Measurements from ENCODE around the gene FOSB. TPM values are rescaled to one million over a fixed set of nuclear protein-coding genes. Genes with fewer than 3 reads are reported as not detected.
A peak's percentile ranks its signal among the peaks of the same experiment; 100 is the strongest.

Gene FOSB
- total and polyA plus RNA-seq, 2 donors (not counting 1 experiment from before 2014, with no cell fraction given), result 2.8 to 24.9 TPM

DNA sequence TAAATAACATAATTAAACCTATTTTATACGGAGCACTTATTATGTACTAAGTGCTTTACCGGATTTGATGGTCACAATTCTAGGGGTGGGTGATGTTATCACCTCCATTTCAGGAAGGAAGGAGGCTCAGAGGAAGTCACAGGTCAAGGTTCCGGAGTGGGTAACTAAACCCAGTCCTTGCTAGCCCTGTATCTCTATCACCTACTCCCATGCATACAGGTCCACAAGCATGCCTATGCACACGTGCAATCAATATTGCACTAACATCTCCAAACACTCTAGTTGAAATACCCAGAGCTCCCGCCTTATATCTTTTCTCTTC, 17.8 kb upstream of the FOSB start:
- TF ChIP-seq, protein P1, sequence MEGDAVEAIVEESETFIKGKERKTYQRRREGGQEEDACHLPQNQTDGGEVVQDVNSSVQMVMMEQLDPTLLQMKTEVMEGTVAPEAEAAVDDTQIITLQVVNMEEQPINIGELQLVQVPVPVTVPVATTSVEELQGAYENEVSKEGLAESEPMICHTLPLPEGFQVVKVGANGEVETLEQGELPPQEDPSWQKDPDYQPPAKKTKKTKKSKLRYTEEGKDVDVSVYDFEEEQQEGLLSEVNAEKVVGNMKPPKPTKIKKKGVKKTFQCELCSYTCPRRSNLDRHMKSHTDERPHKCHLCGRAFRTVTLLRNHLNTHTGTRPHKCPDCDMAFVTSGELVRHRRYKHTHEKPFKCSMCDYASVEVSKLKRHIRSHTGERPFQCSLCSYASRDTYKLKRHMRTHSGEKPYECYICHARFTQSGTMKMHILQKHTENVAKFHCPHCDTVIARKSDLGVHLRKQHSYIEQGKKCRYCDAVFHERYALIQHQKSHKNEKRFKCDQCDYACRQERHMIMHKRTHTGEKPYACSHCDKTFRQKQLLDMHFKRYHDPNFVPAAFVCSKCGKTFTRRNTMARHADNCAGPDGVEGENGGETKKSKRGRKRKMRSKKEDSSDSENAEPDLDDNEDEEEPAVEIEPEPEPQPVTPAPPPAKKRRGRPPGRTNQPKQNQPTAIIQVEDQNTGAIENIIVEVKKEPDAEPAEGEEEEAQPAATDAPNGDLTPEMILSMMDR (conservative IDR thresholded peaks at IDR 0.05 in 1 of 2, IDR thresholded peaks at IDR 0.05 in 1 of 2; ENCODE audit: low read depth in 1 of 2, low read length in 2 of 2), result no peak
- TF ChIP-seq EZH2 (IDR thresholded peaks at IDR 0.05; ENCODE audit: low read length, missing control alignments), result no peak
- Histone ChIP-seq H3K27ac (ENCODE audit: insufficient read depth, low read length) (peak overlapping the region; percentile 94), H3K36me3 (ENCODE audit: control insufficient read depth, insufficient read depth, low read length) (no peaks in the 10 kb centered on the region), H3K9me3 (ENCODE audit: control insufficient read depth, insufficient read depth, low read depth, low read length) (no peaks in the 10 kb centered on the region), H2AFZ (ENCODE audit: low read length) (no peak overlapping the region), H3K27me3 (ENCODE audit: control insufficient read depth, insufficient read depth, low read length) (no peaks in the 10 kb centered on the region), H3K9ac (ENCODE audit: insufficient read depth, low read length) (peak overlapping the region; percentile 74), H3K4me2 (ENCODE audit: extremely low read depth, insufficient read depth, low read length) (peak overlapping the region; percentile 78), H3K4me1 (ENCODE audit: control insufficient read depth, extremely low read depth, insufficient read depth, low read length) (peaks cover 2% of the 10 kb centered on the region), H4K20me1 (ENCODE audit: control insufficient read depth, extremely low read depth, insufficient read depth, low read length) (no peaks in the 10 kb centered on the region), H3K4me3 (replicated peaks in 1 of 4; ENCODE audit: control extremely low read depth in 1 of 4, insufficient read depth in 1 of 4, low read depth in 3 of 4, low read length in 4 of 4) (peak overlapping the region in 2 of 4 experiments; percentile 58 to 67), H3K79me2 (ENCODE audit: control insufficient read depth, insufficient read depth, low read length) (no peaks in the 10 kb centered on the region)
- no peak for DNase-seq (ENCODE audit: low read depth in 2 of 2)

DNA sequence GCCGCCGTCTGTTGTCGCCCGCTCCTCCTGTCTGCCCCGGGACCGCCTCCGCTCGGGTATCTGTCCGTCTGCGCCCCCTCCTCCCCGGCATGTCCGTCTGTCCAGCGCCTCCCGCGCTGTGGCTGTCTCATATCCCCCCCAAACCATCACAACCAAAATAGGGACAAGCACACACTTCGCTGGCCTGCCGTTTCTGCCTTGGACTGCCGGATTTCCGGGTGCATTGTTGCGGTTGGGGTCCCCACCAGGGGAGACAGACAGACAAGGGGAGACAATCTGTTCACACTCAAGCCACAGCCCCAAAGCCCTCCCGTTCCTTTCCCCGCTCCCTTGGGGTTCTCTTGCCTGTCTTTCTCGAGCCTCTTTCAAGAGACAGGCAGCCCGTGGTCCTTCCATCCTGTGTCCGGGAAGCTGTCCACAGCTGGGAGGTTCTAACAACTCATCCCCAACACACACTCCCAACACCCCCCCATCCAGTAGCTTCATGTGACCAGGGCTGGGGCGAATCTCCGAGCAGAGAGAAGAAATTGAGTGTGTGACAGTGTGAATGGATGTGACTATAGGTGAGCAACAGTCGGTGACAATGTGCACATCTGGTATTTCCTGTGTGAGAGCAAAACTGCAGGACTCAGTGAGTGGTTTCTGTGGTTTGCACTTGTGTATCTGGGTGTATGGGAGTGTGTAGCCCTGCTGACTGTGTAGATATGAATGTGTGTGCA, 16.5 kb upstream of the FOSB start:
- Histone ChIP-seq H3K79me2 (ENCODE audit: control insufficient read depth, insufficient read depth, low read length) (no peaks in the 10 kb centered on the region), H3K4me1 (ENCODE audit: control insufficient read depth, extremely low read depth, insufficient read depth, low read length) (peaks cover 12% of the 10 kb centered on the region), H3K9me3 (ENCODE audit: control insufficient read depth, insufficient read depth, low read depth, low read length) (no peaks in the 10 kb centered on the region), H3K27me3 (ENCODE audit: control insufficient read depth, insufficient read depth, low read length) (no peaks in the 10 kb centered on the region), H3K4me3 (replicated peaks in 1 of 4; ENCODE audit: control extremely low read depth in 1 of 4, insufficient read depth in 1 of 4, low read depth in 3 of 4, low read length in 4 of 4) (peak overlapping the region; percentile 56 to 75 (median 62)), H3K4me2 (ENCODE audit: extremely low read depth, insufficient read depth, low read length) (peak overlapping the region; percentile 100), H3K9ac (ENCODE audit: insufficient read depth, low read length) (peak overlapping the region; percentile 98), H3K27ac (ENCODE audit: insufficient read depth, low read length) (peak overlapping the region; percentile 98), H3K36me3 (ENCODE audit: control insufficient read depth, insufficient read depth, low read length) (no peaks in the 10 kb centered on the region), H4K20me1 (ENCODE audit: control insufficient read depth, extremely low read depth, insufficient read depth, low read length) (no peaks in the 10 kb centered on the region), H2AFZ (ENCODE audit: low read length) (no peak overlapping the region)
- TF ChIP-seq, protein P1 (conservative IDR thresholded peaks at IDR 0.05 in 1 of 2, IDR thresholded peaks at IDR 0.05 in 1 of 2; ENCODE audit: low read depth in 1 of 2, low read length in 2 of 2), result no peak
- no peak for TF ChIP-seq EZH2 (IDR thresholded peaks at IDR 0.05; ENCODE audit: low read length, missing control alignments)
- DNase-seq (ENCODE audit: low read depth in 2 of 2), result peak; percentile 53 to 89

DNA sequence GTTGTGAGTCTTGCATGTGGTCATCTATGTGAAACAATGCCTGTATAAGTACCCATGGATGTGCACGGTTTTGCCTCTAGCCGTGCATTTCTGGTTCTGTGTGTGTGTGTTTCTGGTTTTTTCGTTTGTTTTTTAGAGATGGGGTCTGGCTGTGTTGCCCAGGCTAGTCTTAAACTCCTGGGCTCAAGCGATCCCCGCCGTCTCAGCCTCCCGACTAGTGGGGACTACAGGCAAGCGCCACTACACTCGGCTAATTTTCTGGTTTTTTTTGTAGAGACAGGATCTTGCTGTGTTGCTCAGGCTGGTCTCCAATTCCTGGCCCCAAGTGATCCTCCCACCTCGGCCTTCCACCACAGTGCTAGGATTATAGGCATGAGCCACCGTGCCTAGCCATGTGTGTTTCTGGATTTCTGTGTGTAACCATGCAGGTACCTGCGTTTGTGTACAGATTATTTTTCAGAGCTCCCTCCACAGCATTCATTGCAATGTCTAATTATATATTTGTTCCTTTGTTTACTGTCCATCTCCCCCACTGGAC, 15.9 kb upstream of the FOSB start:
- Histone ChIP-seq H2AFZ (ENCODE audit: low read length) (no peak overlapping the region), H3K27me3 (ENCODE audit: control insufficient read depth, insufficient read depth, low read length) (no peaks in the 10 kb centered on the region), H3K9ac (ENCODE audit: insufficient read depth, low read length) (no peak overlapping the region), H3K27ac (ENCODE audit: insufficient read depth, low read length) (peak overlapping the region; percentile 98), H3K4me2 (ENCODE audit: extremely low read depth, insufficient read depth, low read length) (peak overlapping the region; percentile 100), H3K36me3 (ENCODE audit: control insufficient read depth, insufficient read depth, low read length) (no peaks in the 10 kb centered on the region), H3K9me3 (ENCODE audit: control insufficient read depth, insufficient read depth, low read depth, low read length) (no peaks in the 10 kb centered on the region), H3K4me1 (ENCODE audit: control insufficient read depth, extremely low read depth, insufficient read depth, low read length) (peaks cover 14% of the 10 kb centered on the region), H3K4me3 (replicated peaks in 1 of 4; ENCODE audit: control extremely low read depth in 1 of 4, insufficient read depth in 1 of 4, low read depth in 3 of 4, low read length in 4 of 4) (no peak overlapping the region), H4K20me1 (ENCODE audit: control insufficient read depth, extremely low read depth, insufficient read depth, low read length) (no peaks in the 10 kb centered on the region), H3K79me2 (ENCODE audit: control insufficient read depth, insufficient read depth, low read length) (no peaks in the 10 kb centered on the region)
- TF ChIP-seq, protein P1 (conservative IDR thresholded peaks at IDR 0.05 in 1 of 2, IDR thresholded peaks at IDR 0.05 in 1 of 2; ENCODE audit: low read depth in 1 of 2, low read length in 2 of 2), result no peak
- TF ChIP-seq EZH2 (IDR thresholded peaks at IDR 0.05; ENCODE audit: low read length, missing control alignments), result no peak
- DNase-seq (ENCODE audit: low read depth in 2 of 2), result no peak

All from fibroblast of lung (primary cell).